ENCODE measurements around the gene WDR46.

WDR46 gene

DNA sequence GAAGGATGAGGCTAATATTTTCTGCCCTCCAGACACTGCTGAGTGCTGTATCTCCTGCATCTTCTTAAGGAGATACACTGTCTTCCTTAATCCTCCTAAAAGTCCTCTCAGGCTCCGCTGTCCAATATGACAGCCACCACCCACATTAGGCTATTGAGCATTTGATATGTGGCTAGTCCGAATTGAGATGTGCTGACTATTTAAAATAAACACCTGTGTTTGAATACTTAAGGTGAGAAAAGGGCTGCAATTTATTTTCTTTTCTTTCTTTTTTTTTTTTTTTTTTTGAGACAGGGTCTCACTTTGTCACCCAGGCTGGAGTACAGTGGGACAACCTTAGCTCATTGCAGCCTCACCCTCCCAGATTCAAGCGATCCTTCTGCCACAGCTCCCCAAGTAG is 12.8 kb upstream of the WDR46 start:
- Histone ChIP-seq H3K79me2 (ENCODE audit: control insufficient read depth, low read length) (peaks cover 54% of the 10 kb centered on the region), H3K9me3 (ENCODE audit: control insufficient read depth, insufficient read depth, low read length) (no peaks in the 10 kb centered on the region), H3K9me2 (replicated peaks; ENCODE audit: control insufficient read depth, low read length) (no peaks in the 10 kb centered on the region), H3K4me2 (ENCODE audit: low read length) (no peak overlapping the region), H3F3A (ENCODE audit: control insufficient read depth, insufficient read depth) (peaks cover 22% of the 10 kb centered on the region), H3K27me3 (ENCODE audit: control insufficient read depth, low read length) (no peaks in the 10 kb centered on the region), H4K20me1 (ENCODE audit: control insufficient read depth, insufficient read depth, low read depth, low read length) (no peaks in the 10 kb centered on the region), H3K4me1 (ENCODE audit: control insufficient read depth, low read length) (peaks cover 31% of the 10 kb centered on the region), H3K4me3 (ENCODE audit: low read length) (no peak overlapping the region), H3K27ac (ENCODE audit: low read depth, low read length) (no peak overlapping the region), H3K36me3 (ENCODE audit: control insufficient read depth, low read length) (peaks cover 63% of the 10 kb centered on the region)
- TF ChIP-seq EZH2phosphoT487 (IDR thresholded peaks at IDR 0.05; ENCODE audit: borderline replicate concordance, low read length): no peak
- TF ChIP-seq CTCF (IDR thresholded peaks at IDR 0.05; ENCODE audit: low read depth, low read length, poor library complexity, severe bottlenecking): no peak

GRCh38 chr6:33299237-33299944 is 10.4 kb upstream of the WDR46 start:
- Histone ChIP-seq H3K36me3 (ENCODE audit: control insufficient read depth, low read length) (peaks cover 55% of the 10 kb centered on the region), H3K9me2 (replicated peaks; ENCODE audit: control insufficient read depth, low read length) (no peaks in the 10 kb centered on the region), H3K4me3 (ENCODE audit: low read length) (peak overlapping the region; percentile 95), H3K79me2 (ENCODE audit: control insufficient read depth, low read length) (peaks cover 37% of the 10 kb centered on the region), H4K20me1 (ENCODE audit: control insufficient read depth, insufficient read depth, low read depth, low read length) (no peaks in the 10 kb centered on the region), H3K27ac (ENCODE audit: low read depth, low read length) (peak overlapping the region; percentile 97), H3F3A (ENCODE audit: control insufficient read depth, insufficient read depth) (peaks cover 19% of the 10 kb centered on the region), H3K27me3 (ENCODE audit: control insufficient read depth, low read length) (no peaks in the 10 kb centered on the region), H3K9me3 (ENCODE audit: control insufficient read depth, insufficient read depth, low read length) (no peaks in the 10 kb centered on the region), H3K4me1 (ENCODE audit: control insufficient read depth, low read length) (peaks cover 20% of the 10 kb centered on the region), H3K4me2 (ENCODE audit: low read length) (peak overlapping the region; percentile 98)
- no peak for TF ChIP-seq EZH2phosphoT487 (IDR thresholded peaks at IDR 0.05; ENCODE audit: borderline replicate concordance, low read length)
- peak; percentile 93 for TF ChIP-seq CTCF (IDR thresholded peaks at IDR 0.05; ENCODE audit: low read depth, low read length, poor library complexity, severe bottlenecking)

- Histone ChIP-seq H4K20me1 (ENCODE audit: control insufficient read depth, insufficient read depth, low read depth, low read length) (no peaks in the 10 kb centered on the region), H3K79me2 (ENCODE audit: control insufficient read depth, low read length) (peaks cover 37% of the 10 kb centered on the region), H3K9me3 (ENCODE audit: control insufficient read depth, insufficient read depth, low read length) (no peaks in the 10 kb centered on the region), H3K4me1 (ENCODE audit: control insufficient read depth, low read length) (peaks cover 20% of the 10 kb centered on the region), H3K4me2 (ENCODE audit: low read length) (peak within 1 kb of the TSS; percentile 98), H3K9me2 (replicated peaks; ENCODE audit: control insufficient read depth, low read length) (no peaks in the 10 kb centered on the region), H3K27me3 (ENCODE audit: control insufficient read depth, low read length) (no peaks in the 10 kb centered on the region), H3F3A (ENCODE audit: control insufficient read depth, insufficient read depth) (peaks cover 19% of the 10 kb centered on the region), H3K27ac (ENCODE audit: low read depth, low read length) (peak within 1 kb of the TSS; percentile 97), H3K4me3 (ENCODE audit: low read length) (peak within 1 kb of the TSS; percentile 95), H3K36me3 (ENCODE audit: control insufficient read depth, low read length) (peaks cover 52% of the 10 kb centered on the region)
- TF ChIP-seq CTCF (IDR thresholded peaks at IDR 0.05; ENCODE audit: low read depth, low read length, poor library complexity, severe bottlenecking): no peak
- TF ChIP-seq EZH2phosphoT487 (IDR thresholded peaks at IDR 0.05; ENCODE audit: borderline replicate concordance, low read length): no peak
Measured at GRCh38 chr6:33298773-33299236, 9.8 kb upstream of the WDR46 start, which contains the start of gene RGL2. Gene RGL2 (minus strand): TSS chr6:33298942. CDS start chr6:33298610, 332 bp downstream.
